ENCODE measurements around the gene RELA. TPM values are rescaled to one million over a fixed set of nuclear protein-coding genes. Genes with fewer than 3 reads are reported as not detected.

The RELA gene
- total and polyA plus RNA-seq, 5 donors, result 30.6 to 54.6 (median 40.5) TPM

DNA sequence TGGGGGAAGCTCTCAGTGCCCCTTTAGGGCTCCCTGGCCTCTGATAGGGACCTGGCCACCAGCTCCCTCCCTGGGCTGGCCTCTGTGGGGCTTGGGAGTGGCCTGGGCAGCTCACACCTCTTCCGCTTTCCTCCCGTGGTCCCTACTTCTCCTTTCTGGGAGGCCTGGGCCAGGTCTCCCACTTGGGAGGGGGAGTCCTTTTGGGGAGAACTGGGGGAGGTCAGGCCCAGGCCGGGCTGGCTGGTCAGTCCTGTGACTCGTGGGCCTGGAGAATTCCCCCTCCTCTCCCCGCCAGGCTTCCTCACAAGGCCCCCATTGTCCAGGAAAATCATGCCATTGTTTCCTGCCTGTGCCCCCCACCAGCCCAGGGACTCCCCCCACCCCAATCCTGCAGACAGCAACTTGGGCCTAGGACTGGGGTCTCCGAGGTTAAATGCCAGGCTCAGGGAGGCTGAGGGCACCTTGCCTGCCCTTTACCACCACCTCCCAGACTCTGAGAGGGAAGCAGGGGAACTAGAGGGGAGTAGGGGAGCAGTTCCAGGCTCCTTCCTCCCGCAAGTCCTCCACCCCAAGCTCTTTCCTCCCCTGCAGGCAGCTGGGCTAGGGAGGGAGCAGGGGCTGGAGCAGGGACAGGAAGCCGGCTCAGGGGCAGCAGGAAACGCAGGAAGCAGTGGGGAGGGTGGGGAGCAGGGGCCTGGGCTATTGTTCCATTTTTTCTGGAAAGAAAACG, 51.5 kb downstream of the RELA start:
- H3K9me3 ChIP-seq (ENCODE audit: control insufficient read depth, low read length), result no peaks in the 10 kb centered on the region
- DNase-seq (peak; percentile 76 to 89 (median 86)), ATAC-seq (peak in 1 of 2 donors; percentile 22)
- no peaks in the 10 kb centered on the region for H3K27me3 ChIP-seq (ENCODE audit: control insufficient read depth, insufficient read depth)
- 37% methylated on average over 10 of the region's 10 CpGs for WGBS
- H3K4me1 ChIP-seq (ENCODE audit: control insufficient read depth, insufficient read depth, low read length), result peaks cover 11% of the 10 kb centered on the region
- peak overlapping the region; percentile 80 for H3K27ac ChIP-seq (ENCODE audit: low read length)
- intact Hi-C loops (cut with DNase I), result loop anchor here in 1 of 4 donors (5.0 kb wide), 1 partner anchor 34 kb away; the partner anchor contains the start of gene EHBP1L1
- H3K4me3 ChIP-seq (ENCODE audit: low read length), result peak overlapping the region; percentile 82

DNA sequence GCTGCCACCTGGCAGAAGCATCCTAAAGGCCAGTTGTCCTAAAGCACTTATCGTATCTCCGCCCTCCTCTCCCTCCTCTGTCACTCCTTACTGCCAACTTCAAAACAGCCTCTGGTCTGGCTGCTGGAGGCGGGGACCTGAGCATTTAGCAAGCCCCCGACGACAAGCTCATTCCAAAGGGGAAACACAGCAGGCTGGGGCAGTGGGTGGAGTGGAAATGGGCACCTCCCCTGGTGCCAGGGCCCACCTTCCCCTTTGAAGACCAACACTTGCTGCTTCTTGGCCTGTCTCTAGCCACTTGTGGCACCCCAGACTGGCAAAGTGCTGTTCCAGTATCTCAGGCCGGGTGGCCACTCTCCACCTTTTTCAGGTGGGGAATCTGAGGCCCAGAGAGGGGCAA, 52.3 kb downstream of the RELA start:
- intact Hi-C loops (cut with DNase I), result loop anchor here in 1 of 4 donors (5.0 kb wide), 1 partner anchor 33 kb away; the partner anchor contains the start of gene EHBP1L1
- H3K4me3 ChIP-seq (ENCODE audit: low read length), result peak overlapping the region; percentile 82

DNA sequence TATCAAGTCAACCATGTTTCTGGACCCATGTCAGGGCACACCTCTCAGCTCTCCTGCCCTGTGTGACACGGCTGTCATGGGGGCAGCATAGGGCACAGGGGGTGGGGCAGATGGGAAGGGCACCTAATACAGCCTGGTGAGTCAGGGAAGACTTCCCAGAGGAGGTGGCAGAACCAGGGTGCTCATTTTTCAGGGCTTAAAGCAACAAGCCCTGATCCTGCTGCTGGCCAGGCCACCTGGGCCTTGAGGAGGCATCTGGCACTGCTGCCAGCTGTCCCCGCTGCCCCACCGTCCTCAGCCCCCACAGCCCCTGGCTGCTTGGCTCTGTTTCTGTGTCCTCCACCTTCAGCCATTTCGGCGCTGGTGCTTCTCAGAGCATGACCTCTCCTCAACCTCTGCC, 53.1 kb downstream of the RELA start:
- H3K9me3 ChIP-seq (ENCODE audit: control insufficient read depth, low read length), result no peaks in the 10 kb centered on the region
- H3K4me3 ChIP-seq (ENCODE audit: low read length), result no peak overlapping the region
- peaks cover 11% of the 10 kb centered on the region for H3K4me1 ChIP-seq (ENCODE audit: control insufficient read depth, insufficient read depth, low read length)
- no peak overlapping the region for H3K27ac ChIP-seq (ENCODE audit: low read length)
- intact Hi-C loops (cut with DNase I), result loop anchor here in 2 of 4 donors (5.0 to 10.0 kb wide), 2 partner anchors 32 to 65 kb away; partner anchors contain the start of gene EHBP1L1 (in 1 of the 2)
- ATAC-seq, result no peak
- WGBS, result 78% methylated on average over 5 of the region's 5 CpGs
- no peaks in the 10 kb centered on the region for H3K27me3 ChIP-seq (ENCODE audit: control insufficient read depth, insufficient read depth)
- DNase-seq, result no peak

More for the DNA sequence above, 52.3 kb downstream of the RELA start:
- no peak for ATAC-seq
- Histone ChIP-seq H3K27me3 (ENCODE audit: control insufficient read depth, insufficient read depth) (no peaks in the 10 kb centered on the region), H3K9me3 (ENCODE audit: control insufficient read depth, low read length) (no peaks in the 10 kb centered on the region), H3K27ac (ENCODE audit: low read length) (peak overlapping the region; percentile 80), H3K4me1 (ENCODE audit: control insufficient read depth, insufficient read depth, low read length) (peaks cover 11% of the 10 kb centered on the region)
- DNase-seq, result no peak
- WGBS, result 43% methylated on average over 6 of the region's 6 CpGs

DNA sequence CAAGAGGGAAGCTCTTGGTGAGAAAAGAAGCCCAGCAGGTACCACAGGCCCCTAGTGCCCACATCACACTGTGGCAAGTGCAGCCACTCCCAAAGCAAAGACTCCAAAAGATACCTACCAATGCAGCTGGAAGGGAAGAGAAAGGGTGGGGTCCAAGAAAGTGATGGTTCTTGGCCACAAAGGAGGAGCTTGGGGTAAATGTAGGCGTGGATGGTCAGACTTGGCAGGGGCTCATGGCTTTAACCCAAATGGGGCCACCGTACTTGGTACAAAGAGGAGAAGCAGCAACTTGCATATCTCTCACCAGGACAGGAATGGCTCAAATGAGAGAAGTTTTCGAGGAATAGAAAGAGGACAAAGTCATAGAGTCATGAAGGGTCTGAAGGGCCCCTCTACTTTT, 53.5 kb downstream of the RELA start:
- DNase-seq (no peak), ATAC-seq (no peak)
- Histone ChIP-seq H3K4me1 (ENCODE audit: control insufficient read depth, insufficient read depth, low read length) (peaks cover 11% of the 10 kb centered on the region), H3K27me3 (ENCODE audit: control insufficient read depth, insufficient read depth) (no peaks in the 10 kb centered on the region), H3K27ac (ENCODE audit: low read length) (no peak overlapping the region), H3K9me3 (ENCODE audit: control insufficient read depth, low read length) (no peaks in the 10 kb centered on the region), H3K4me3 (ENCODE audit: low read length) (no peak overlapping the region)
- 38% methylated on average over 3 of the region's 3 CpGs for WGBS
- intact Hi-C loops (cut with DNase I), result loop anchor here in 2 of 4 donors (10.0 kb wide), 1 partner anchor 64 kb away; no protein-coding TSS in a partner anchor

DNA sequence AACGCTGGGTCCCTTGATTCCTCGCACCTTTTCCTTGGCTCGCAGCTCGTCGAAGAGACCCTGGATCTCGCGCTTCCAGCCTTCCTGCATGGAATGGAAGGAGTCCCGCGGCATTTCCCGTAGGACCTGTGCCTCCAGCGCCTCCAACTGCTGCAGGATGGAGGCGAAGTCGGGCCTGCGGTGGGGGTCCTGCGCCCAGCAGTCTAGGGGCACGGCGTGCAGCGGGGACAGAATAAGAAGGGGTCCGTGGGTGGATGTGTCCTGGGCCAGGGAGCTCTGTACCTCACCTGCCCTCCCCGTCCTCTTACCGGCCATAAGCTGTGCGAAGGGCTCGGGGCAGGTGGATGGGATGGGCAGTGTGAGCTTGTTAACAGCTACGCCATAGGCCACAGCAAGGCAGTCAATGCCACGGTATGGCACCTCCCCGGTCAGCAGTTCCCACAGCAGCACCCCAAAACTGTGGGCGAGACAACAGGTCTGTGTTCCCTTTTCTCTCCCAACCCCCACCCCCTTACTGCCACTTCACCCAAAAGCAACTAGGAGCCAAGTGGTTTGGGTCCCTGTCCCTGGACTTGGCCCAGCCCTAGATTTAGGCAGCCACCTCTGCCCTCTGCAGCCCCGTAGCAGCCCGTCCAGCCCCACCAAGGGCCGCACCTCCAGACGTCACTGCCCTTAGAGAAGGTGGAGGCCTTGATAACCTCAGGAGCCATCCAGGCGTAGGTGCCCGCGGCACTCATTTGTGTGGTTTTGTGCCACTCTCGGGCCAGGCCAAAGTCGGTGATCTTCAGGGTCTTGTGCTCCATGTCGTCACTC, 54.9 kb downstream of the RELA start:
- 74% methylated on average over 37 of the region's 37 CpGs for WGBS
- Histone ChIP-seq H3K27me3 (ENCODE audit: control insufficient read depth, insufficient read depth) (no peaks in the 10 kb centered on the region), H3K4me1 (ENCODE audit: control insufficient read depth, insufficient read depth, low read length) (peaks cover 11% of the 10 kb centered on the region), H3K27ac (ENCODE audit: low read length) (peak overlapping the region; percentile 33), H3K4me3 (ENCODE audit: low read length) (no peak overlapping the region), H3K9me3 (ENCODE audit: control insufficient read depth, low read length) (no peaks in the 10 kb centered on the region)
- DNase-seq, result no peak
- no peak for ATAC-seq
- intact Hi-C loops (cut with DNase I), result loop anchor here in 2 of 4 donors (10.0 kb wide), 1 partner anchor 63 kb away; no protein-coding TSS in a partner anchor

DNA sequence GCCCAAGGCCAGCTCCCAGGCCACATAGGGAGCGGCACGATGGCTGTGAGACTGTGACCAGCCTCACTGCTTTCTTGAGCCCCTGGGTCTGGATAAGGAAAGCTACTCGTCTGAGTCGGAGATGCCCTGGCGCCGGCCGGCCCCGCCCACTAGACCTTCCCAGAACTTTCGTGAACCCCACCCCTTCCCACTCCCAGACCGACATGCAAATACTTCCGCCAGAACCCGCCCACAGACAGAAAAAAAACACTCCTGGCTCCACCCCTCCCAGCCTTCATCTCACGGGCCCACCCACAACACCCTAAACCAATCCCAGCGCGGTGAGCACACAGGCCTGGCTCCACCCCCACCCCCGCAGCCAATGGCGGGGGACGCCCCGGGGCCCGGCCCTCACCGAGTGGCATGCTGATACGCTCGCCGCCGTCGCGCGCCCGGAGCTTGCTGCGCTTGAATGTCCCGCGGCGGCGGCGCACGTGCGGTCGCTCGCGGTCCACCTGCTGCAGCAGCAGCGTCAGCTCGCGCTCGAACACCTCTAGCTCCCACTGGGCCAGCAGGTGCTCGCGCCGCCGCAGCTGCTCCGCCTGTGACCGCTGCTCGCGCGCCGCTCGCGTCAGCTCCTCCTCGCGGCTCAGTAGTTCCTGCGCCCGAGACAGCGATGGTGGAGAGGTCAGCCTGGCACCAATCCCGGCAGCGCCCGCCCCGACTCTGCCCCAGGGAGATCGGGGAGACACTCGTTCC, 55.7 kb downstream of the RELA start:
- H3K4me1 ChIP-seq (ENCODE audit: control insufficient read depth, insufficient read depth, low read length), result peaks cover 11% of the 10 kb centered on the region

DNA sequence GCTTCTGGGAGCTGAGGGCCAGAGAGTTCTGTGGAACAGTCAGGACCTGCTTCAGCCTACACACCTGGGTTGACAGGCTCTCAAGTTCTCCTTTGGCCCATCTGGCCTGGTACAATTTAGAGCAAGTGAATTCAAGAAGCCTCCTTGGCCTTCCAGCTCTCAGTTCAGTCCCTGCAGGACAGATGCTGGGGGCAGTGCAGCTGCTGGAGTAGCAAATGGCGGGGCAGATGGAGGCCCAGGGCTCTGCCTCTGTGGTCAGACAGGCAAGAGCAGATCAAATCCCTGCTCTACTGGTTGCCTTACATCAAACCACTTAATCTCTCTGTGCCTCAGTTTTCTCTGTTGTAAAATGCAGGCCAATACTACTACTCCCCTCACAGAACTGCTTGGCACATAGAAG, 58.5 kb downstream of the RELA start:
- intact Hi-C loops (cut with DNase I), result loop anchor here in 2 of 4 donors (10.0 kb wide), 1 partner anchor 59 kb away; no protein-coding TSS in a partner anchor
- no peak overlapping the region for H3K27ac ChIP-seq (ENCODE audit: low read length)
- DNase-seq (no peak), ATAC-seq (no peak)
- H3K4me1 ChIP-seq (ENCODE audit: control insufficient read depth, insufficient read depth, low read length), result peaks cover 10% of the 10 kb centered on the region
- 100% methylated on average over 1 of the region's 1 CpG for WGBS
- H3K4me3 ChIP-seq (ENCODE audit: low read length), result no peak overlapping the region
- H3K9me3 ChIP-seq (ENCODE audit: control insufficient read depth, low read length), result no peaks in the 10 kb centered on the region
- no peaks in the 10 kb centered on the region for H3K27me3 ChIP-seq (ENCODE audit: control insufficient read depth, insufficient read depth)

More for the DNA sequence above, 55.7 kb downstream of the RELA start:
- intact Hi-C loops (cut with DNase I), result loop anchor here in 2 of 4 donors (10.0 kb wide), 1 partner anchor 62 kb away; no protein-coding TSS in a partner anchor
- no peaks in the 10 kb centered on the region for H3K27me3 ChIP-seq (ENCODE audit: control insufficient read depth, insufficient read depth)
- DNase-seq (peak; percentile 93 to 98 (median 98)), ATAC-seq (peak; percentile 96 to 97)
- WGBS, result 17% methylated on average over 67 of the region's 67 CpGs
- peak overlapping the region; percentile 46 for H3K27ac ChIP-seq (ENCODE audit: low read length)
- H3K4me3 ChIP-seq (ENCODE audit: low read length), result no peak overlapping the region
- no peaks in the 10 kb centered on the region for H3K9me3 ChIP-seq (ENCODE audit: control insufficient read depth, low read length)

Small RNA genes within 50 kb of the gene (microRNA-seq; reads per million reads assigned to microRNA genes)
- gene MIR4489 (0 reads per million in 2 donors), gene MIR4690 (0 reads per million in 2 donors)

Other genes starting within 250 kb of the RELA start
- gene NEAT1, start 240.1 kb downstream of the RELA start, total RNA-seq, result 100 to 1,000 TPM; 346 to 441 (median 427) TPM
- 441 TPM for gene NEAT1, start 240.1 kb downstream of the RELA start, polyA plus RNA-seq
- gene MALAT1, start 163.9 kb downstream of the RELA start, total RNA-seq, result 1,000 to 10,000 TPM; 3,773 to 5,353 (median 5,000) TPM
- 1,948 TPM for gene MALAT1, start 163.9 kb downstream of the RELA start, polyA plus RNA-seq
- gene SCYL1, start 137.8 kb downstream of the RELA start, total RNA-seq, result 10 to 100 TPM; 59.9 to 65.2 (median 62.8) TPM
- 56.6 TPM for gene SCYL1, start 137.8 kb downstream of the RELA start, polyA plus RNA-seq
- gene LTBP3, start 104.6 kb downstream of the RELA start, total RNA-seq, result 100 to 1,000 TPM; 128 to 161 (median 140) TPM
- 60.2 TPM for gene LTBP3, start 104.6 kb downstream of the RELA start, polyA plus RNA-seq
- gene ZNRD2, start 92.4 kb downstream of the RELA start, total RNA-seq, result 10 to 100 TPM; 32.6 to 35.3 (median 34.9) TPM
- gene ZNRD2, start 92.4 kb downstream of the RELA start, polyA plus RNA-seq, result 56.8 TPM
- gene FAM89B, start 90.4 kb downstream of the RELA start, total RNA-seq, result 10 to 100 TPM; 40.5 to 46.6 (median 45.9) TPM
- 43.0 TPM for gene FAM89B, start 90.4 kb downstream of the RELA start, polyA plus RNA-seq
- 10 to 100 TPM; 43.9 to 80.2 (median 48.2) TPM for gene EHBP1L1, start 86.9 kb downstream of the RELA start, total RNA-seq
- 35.7 TPM for gene EHBP1L1, start 86.9 kb downstream of the RELA start, polyA plus RNA-seq
- gene KCNK7, start 67.1 kb downstream of the RELA start, total RNA-seq, result under 1 TPM; 0.28 to 0.88 (median 0.55) TPM
- gene KCNK7, start 67.1 kb downstream of the RELA start, polyA plus RNA-seq, result 0.18 TPM
- 10 to 100 TPM; 35.0 to 41.2 (median 38.1) TPM for gene MAP3K11, start 48.7 kb downstream of the RELA start, total RNA-seq
- 30.8 TPM for gene MAP3K11, start 48.7 kb downstream of the RELA start, polyA plus RNA-seq
- gene PCNX3, start 47.1 kb downstream of the RELA start, total RNA-seq, result 10 to 100 TPM; 13.4 to 17.2 (median 14.8) TPM
- gene PCNX3, start 47.1 kb downstream of the RELA start, polyA plus RNA-seq, result 10.2 TPM
- 10 to 100 TPM; 22.4 to 27.4 (median 26.2) TPM for gene SIPA1, start 24.8 kb downstream of the RELA start, total RNA-seq
- gene SIPA1, start 24.8 kb downstream of the RELA start, polyA plus RNA-seq, result 19.3 TPM
- gene KAT5, start 49.3 kb upstream of the RELA start, total RNA-seq, result 10 to 100 TPM; 49.0 to 57.2 (median 54.0) TPM
- 49.1 TPM for gene KAT5, start 49.3 kb upstream of the RELA start, polyA plus RNA-seq
- gene RNASEH2C, start 57.9 kb upstream of the RELA start, total RNA-seq, result 10 to 100 TPM; 68.1 to 94.4 (median 76.4) TPM
- 158 TPM for gene RNASEH2C, start 57.9 kb upstream of the RELA start, polyA plus RNA-seq
- 10 to 100 TPM in 1 of 4 donors, 1 to 10 TPM in 3; 9.0 to 14.1 (median 9.1) TPM for gene AP5B1, start 118.1 kb upstream of the RELA start, total RNA-seq
- gene AP5B1, start 118.1 kb upstream of the RELA start, polyA plus RNA-seq, result 6.6 TPM
- gene OVOL1, start 124.1 kb upstream of the RELA start, total RNA-seq, result not detected
- gene OVOL1, start 124.1 kb upstream of the RELA start, polyA plus RNA-seq, result not detected
- gene SNX32, start 171.0 kb upstream of the RELA start, total RNA-seq, result under 1 TPM in 3 of 4 donors, not detected in 1; 0.20 to 0.88 (median 0.48) TPM
- gene SNX32, start 171.0 kb upstream of the RELA start, polyA plus RNA-seq, result 0.20 TPM
- 100 to 1,000 TPM; 285 to 470 (median 377) TPM for gene CFL1, start 195.3 kb upstream of the RELA start, total RNA-seq
- 389 TPM for gene CFL1, start 195.3 kb upstream of the RELA start, polyA plus RNA-seq
- gene MUS81, start 197.5 kb upstream of the RELA start, total RNA-seq, result 10 to 100 TPM; 33.3 to 39.5 (median 35.8) TPM
- gene MUS81, start 197.5 kb upstream of the RELA start, polyA plus RNA-seq, result 44.7 TPM
- 100 to 1,000 TPM; 139 to 164 (median 142) TPM for gene EFEMP2, start 209.9 kb upstream of the RELA start, total RNA-seq
- gene EFEMP2, start 209.9 kb upstream of the RELA start, polyA plus RNA-seq, result 128 TPM
- 1 to 10 TPM in 1 of 4 donors, under 1 TPM in 3; 0.45 to 1.7 (median 0.64) TPM for gene CTSW, start 216.9 kb upstream of the RELA start, total RNA-seq
- 0.79 TPM for gene CTSW, start 216.9 kb upstream of the RELA start, polyA plus RNA-seq
- gene FIBP, start 225.6 kb upstream of the RELA start, total RNA-seq, result 10 to 100 TPM; 39.7 to 46.6 (median 42.8) TPM
- gene FIBP, start 225.6 kb upstream of the RELA start, polyA plus RNA-seq, result 37.8 TPM
- gene CCDC85B, start 227.8 kb upstream of the RELA start, total RNA-seq, result 10 to 100 TPM; 50.8 to 61.3 (median 57.4) TPM
- 80.3 TPM for gene CCDC85B, start 227.8 kb upstream of the RELA start, polyA plus RNA-seq
- 1 to 10 TPM in 1 of 4 donors, under 1 TPM in 3; 0.57 to 5.5 (median 0.83) TPM for gene FOSL1, start 237.5 kb upstream of the RELA start, total RNA-seq
- 2.6 TPM for gene FOSL1, start 237.5 kb upstream of the RELA start, polyA plus RNA-seq